ENCODE measurements around the gene MUC5B. TPM values are rescaled to one million over a fixed set of nuclear protein-coding genes. Genes with fewer than 3 reads are reported as not detected.

Gene MUC5B
- total RNA-seq, 2 experiments from 2014 or later = not detected

- H3K4me3 Mint-ChIP-seq = no peak overlapping the region
- H3K4me1 Mint-ChIP-seq (ENCODE audit: low read depth) = no peaks in the 10 kb centered on the region
- ATAC-seq (no peak), DNase-seq (no peak)
- ChIA-PET CTCF (no interaction called here), POLR2A (no interaction called here)
- H3K36me3 Mint-ChIP-seq (ENCODE audit: low read depth) = no peaks in the 10 kb centered on the region
- H3K9me3 Mint-ChIP-seq = no peaks in the 10 kb centered on the region
- H3K27me3 Mint-ChIP-seq = peaks cover 1% of the 10 kb centered on the region
- no peak overlapping the region for H3K27ac Mint-ChIP-seq
- intact Hi-C loops (cut with micrococcal nuclease) = no loop called here
- no peak for TF ChIP-seq CTCF (IDR thresholded peaks at IDR 0.05)
These were observed 3.5 kb downstream of the MUC5B start for GRCh38 chr11:1226226-1226985.

- DNase-seq (no peak), ATAC-seq (no peak)
- no peaks in the 10 kb centered on the region for H3K36me3 Mint-ChIP-seq (ENCODE audit: low read depth)
- no peaks in the 10 kb centered on the region for H3K4me1 Mint-ChIP-seq (ENCODE audit: low read depth)
- peaks cover 1% of the 10 kb centered on the region for H3K27me3 Mint-ChIP-seq
- ChIA-PET CTCF (no interaction called here), POLR2A (no interaction called here)
- no peak overlapping the region for H3K27ac Mint-ChIP-seq
- no peak for TF ChIP-seq CTCF (IDR thresholded peaks at IDR 0.05)
- intact Hi-C loops (cut with micrococcal nuclease) = no loop called here
- H3K9me3 Mint-ChIP-seq = no peaks in the 10 kb centered on the region
- no peak overlapping the region for H3K4me3 Mint-ChIP-seq
These were observed 4.2 kb downstream of the MUC5B start for GRCh38 chr11:1226986-1227550.

- CTCF ChIA-PET = no interaction called here
- no peak for DNase-seq
- no peaks in the 10 kb centered on the region for H3K9me3 Mint-ChIP-seq
- no peak for ATAC-seq
- peaks cover 1% of the 10 kb centered on the region for H3K27me3 Mint-ChIP-seq
- H3K27ac Mint-ChIP-seq = no peak overlapping the region
- H3K4me3 Mint-ChIP-seq = no peak overlapping the region
- no peak for TF ChIP-seq CTCF (IDR thresholded peaks at IDR 0.05)
- no peaks in the 10 kb centered on the region for H3K4me1 Mint-ChIP-seq (ENCODE audit: low read depth)
- intact Hi-C loops (cut with micrococcal nuclease) = no loop called here
- no peaks in the 10 kb centered on the region for H3K36me3 Mint-ChIP-seq (ENCODE audit: low read depth)
- POLR2A ChIA-PET = no interaction called here
These were observed 4.8 kb downstream of the MUC5B start for GRCh38 chr11:1227551-1228100.

- H3K27ac Mint-ChIP-seq = no peak overlapping the region
- peaks cover 1% of the 10 kb centered on the region for H3K27me3 Mint-ChIP-seq
- ChIA-PET CTCF (no interaction called here), POLR2A (no interaction called here)
- DNase-seq (no peak), ATAC-seq (no peak)
- no peaks in the 10 kb centered on the region for H3K36me3 Mint-ChIP-seq (ENCODE audit: low read depth)
- no peak overlapping the region for H3K4me3 Mint-ChIP-seq
- intact Hi-C loops (cut with micrococcal nuclease) = no loop called here
- no peak for TF ChIP-seq CTCF (IDR thresholded peaks at IDR 0.05)
- H3K9me3 Mint-ChIP-seq = no peaks in the 10 kb centered on the region
- no peaks in the 10 kb centered on the region for H3K4me1 Mint-ChIP-seq (ENCODE audit: low read depth)
These were observed 5.4 kb downstream of the MUC5B start for GRCh38 chr11:1228101-1228821.
